Measurements from ENCODE around the gene ZPBP2. TPM values are rescaled to one million over a fixed set of nuclear protein-coding genes. Genes with fewer than 3 reads are reported as not detected.
"Not testable (repeated sequence)": the region's sequence is repeated elsewhere in the genome, so short reads cannot be mapped to it uniquely, and the experiment has no call there.

The ZPBP2 gene
- total and polyA plus RNA-seq, 4 donors: not detected

DNA sequence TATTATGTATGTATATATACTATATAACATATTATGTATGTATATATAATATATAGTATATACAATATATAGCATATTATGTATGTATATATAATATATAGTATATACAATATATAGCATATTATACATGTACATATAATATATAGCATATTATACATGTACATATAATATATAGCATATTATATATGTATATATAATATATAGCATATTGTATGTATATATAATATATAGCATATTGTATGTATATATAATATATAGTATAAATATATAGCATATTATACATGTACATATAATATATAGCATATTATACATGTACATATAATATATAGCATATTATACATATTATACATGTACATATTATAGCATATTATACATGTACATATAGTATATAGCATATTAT lies 17.8 kb upstream of the ZPBP2 start:
- not testable (repeated sequence) for H3K9me3 ChIP-seq (ENCODE audit: control insufficient read depth, insufficient read depth, low read length); DNase-seq (ENCODE audit: low read depth in 4 of 6, low spot score in 6 of 6); H3K4me1 ChIP-seq (ENCODE audit: control insufficient read depth, insufficient read depth, low read length); H3K27ac ChIP-seq (ENCODE audit: low read depth, low read length); H3K4me3 ChIP-seq (ENCODE audit: low read depth, low read length); H3K27me3 ChIP-seq (ENCODE audit: control insufficient read depth, insufficient read depth, low read length); H3K36me3 ChIP-seq (ENCODE audit: control insufficient read depth, insufficient read depth, low read length)

DNA sequence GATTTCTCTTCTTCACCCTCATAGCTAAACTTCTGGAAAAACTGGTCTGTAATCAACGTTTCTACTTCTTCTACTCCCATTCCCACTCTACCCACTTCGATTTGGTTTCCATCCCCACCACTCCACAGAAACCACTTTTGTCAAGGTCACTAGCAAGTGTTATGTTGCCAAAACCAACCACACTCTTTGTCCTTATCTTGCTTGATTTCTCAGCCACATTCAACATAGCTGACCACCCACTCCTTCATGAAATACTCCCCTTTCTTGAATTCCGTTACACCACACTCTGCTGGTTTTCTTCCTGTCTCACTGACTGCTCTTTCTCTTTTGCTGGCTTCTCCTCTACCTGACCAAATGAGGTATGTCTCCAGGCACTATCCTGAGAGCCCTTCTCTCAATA lies 15.8 kb upstream of the ZPBP2 start:
- Histone ChIP-seq H3K9me3 (ENCODE audit: control insufficient read depth, insufficient read depth, low read length) (no peaks in the 10 kb centered on the region), H3K4me1 (ENCODE audit: control insufficient read depth, insufficient read depth, low read length) (no peaks in the 10 kb centered on the region), H3K27me3 (ENCODE audit: control insufficient read depth, insufficient read depth, low read length) (peaks cover 3% of the 10 kb centered on the region), H3K27ac (ENCODE audit: low read depth, low read length) (no peak overlapping the region), H3K36me3 (ENCODE audit: control insufficient read depth, insufficient read depth, low read length) (no peaks in the 10 kb centered on the region), H3K4me3 (ENCODE audit: low read depth, low read length) (no peak overlapping the region)
- WGBS (ENCODE audit: insufficient coverage): 72% methylated on average over 3 of the region's 3 CpGs
- DNase-seq (ENCODE audit: low read depth in 4 of 6, low spot score in 6 of 6): no peak

DNA sequence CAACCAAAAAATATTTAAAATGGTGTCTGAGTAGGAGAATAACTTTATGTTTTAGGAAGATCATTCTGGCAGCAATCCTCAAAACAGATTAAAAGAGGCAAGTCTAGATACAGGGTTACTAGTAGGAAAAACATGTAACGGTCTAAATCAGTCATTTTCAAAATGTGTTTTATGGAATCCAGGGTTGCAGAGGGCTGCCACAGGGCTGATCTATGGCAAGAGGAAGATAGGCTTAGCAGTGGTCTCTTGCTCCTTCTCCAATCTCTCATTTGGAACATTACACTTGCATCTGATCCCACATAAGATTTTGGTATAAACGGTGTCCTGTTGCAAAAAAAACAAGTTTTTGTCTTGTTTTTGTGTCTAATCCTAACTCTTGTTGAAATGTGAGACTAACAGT lies 13.1 kb upstream of the ZPBP2 start:
- no peaks in the 10 kb centered on the region for H3K4me1 ChIP-seq (ENCODE audit: control insufficient read depth, insufficient read depth, low read length)
- DNase-seq (ENCODE audit: low read depth in 4 of 6, low spot score in 6 of 6): no peak
- H3K9me3 ChIP-seq (ENCODE audit: control insufficient read depth, insufficient read depth, low read length): no peaks in the 10 kb centered on the region
- no peak overlapping the region for H3K4me3 ChIP-seq (ENCODE audit: low read depth, low read length)
- H3K27me3 ChIP-seq (ENCODE audit: control insufficient read depth, insufficient read depth, low read length): no peaks in the 10 kb centered on the region
- no peak overlapping the region for H3K27ac ChIP-seq (ENCODE audit: low read depth, low read length)
- 100% methylated on average over 1 of the region's 2 CpGs for WGBS (ENCODE audit: insufficient coverage)
- no peaks in the 10 kb centered on the region for H3K36me3 ChIP-seq (ENCODE audit: control insufficient read depth, insufficient read depth, low read length)

GRCh38 chr17:39855911-39856649 lies 11.9 kb upstream of the ZPBP2 start:
- H3K4me3 ChIP-seq (ENCODE audit: low read depth, low read length); H3K27me3 ChIP-seq (ENCODE audit: control insufficient read depth, insufficient read depth, low read length); H3K27ac ChIP-seq (ENCODE audit: low read depth, low read length); H3K36me3 ChIP-seq (ENCODE audit: control insufficient read depth, insufficient read depth, low read length); H3K4me1 ChIP-seq (ENCODE audit: control insufficient read depth, insufficient read depth, low read length); H3K9me3 ChIP-seq (ENCODE audit: control insufficient read depth, insufficient read depth, low read length); DNase-seq (ENCODE audit: low read depth in 4 of 6, low spot score in 6 of 6): not testable (repeated sequence)
- WGBS (ENCODE audit: insufficient coverage): no CpG with 5 or more reads among the region's 9 CpGs

- no peaks in the 10 kb centered on the region for H3K36me3 ChIP-seq (ENCODE audit: control insufficient read depth, insufficient read depth, low read length)
- 90% methylated on average over 4 of the region's 5 CpGs for WGBS (ENCODE audit: insufficient coverage)
- DNase-seq (ENCODE audit: low read depth in 4 of 6, low spot score in 6 of 6): no peak
- peaks cover 46% of the 10 kb centered on the region for H3K27me3 ChIP-seq (ENCODE audit: control insufficient read depth, insufficient read depth, low read length)
- no peak overlapping the region for H3K27ac ChIP-seq (ENCODE audit: low read depth, low read length)
- no peaks in the 10 kb centered on the region for H3K9me3 ChIP-seq (ENCODE audit: control insufficient read depth, insufficient read depth, low read length)
- H3K4me1 ChIP-seq (ENCODE audit: control insufficient read depth, insufficient read depth, low read length): peaks cover 3% of the 10 kb centered on the region
- no peak overlapping the region for H3K4me3 ChIP-seq (ENCODE audit: low read depth, low read length)
Observed at GRCh38 chr17:39861235-39861634, 6.8 kb upstream of the ZPBP2 start.

DNA sequence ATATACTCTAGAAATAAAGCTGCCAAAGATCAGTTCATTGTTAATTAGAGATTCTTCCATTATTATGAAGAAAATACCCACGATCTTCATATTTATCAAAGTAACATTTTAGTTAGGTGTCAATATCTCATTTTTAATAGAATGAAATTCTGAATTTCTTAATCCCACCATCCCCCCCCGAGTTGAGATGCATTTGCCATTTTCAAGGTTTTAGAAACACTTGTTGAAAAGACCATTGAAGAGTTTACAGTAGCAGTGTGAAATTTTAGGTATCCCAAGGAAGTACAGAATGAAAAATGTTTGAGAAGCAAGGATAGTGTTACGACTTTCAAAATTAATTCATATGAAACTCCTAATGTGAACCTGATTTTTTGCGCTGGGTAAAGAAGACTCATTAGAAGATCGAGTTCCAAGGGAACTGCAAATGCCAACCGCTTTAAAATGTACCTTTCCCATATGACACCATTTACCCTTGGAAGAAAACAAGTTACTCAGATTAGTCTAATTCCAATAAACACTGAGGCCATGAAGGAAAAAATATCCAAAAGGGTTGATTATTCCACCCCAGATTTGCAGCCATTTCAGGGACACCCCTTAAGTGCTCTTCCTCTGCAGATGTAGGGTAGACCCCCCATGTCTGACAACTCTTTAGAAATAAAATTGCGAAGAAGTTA lies 4.6 kb upstream of the ZPBP2 start:
- DNase-seq (ENCODE audit: low read depth in 4 of 6, low spot score in 6 of 6): no peak
- 66% methylated on average over 4 of the region's 7 CpGs for WGBS (ENCODE audit: insufficient coverage)
- Histone ChIP-seq H3K27me3 (ENCODE audit: control insufficient read depth, insufficient read depth, low read length) (peaks cover 63% of the 10 kb centered on the region), H3K27ac (ENCODE audit: low read depth, low read length) (no peak overlapping the region), H3K4me3 (ENCODE audit: low read depth, low read length) (no peak overlapping the region), H3K9me3 (ENCODE audit: control insufficient read depth, insufficient read depth, low read length) (peaks cover 2% of the 10 kb centered on the region), H3K36me3 (ENCODE audit: control insufficient read depth, insufficient read depth, low read length) (no peaks in the 10 kb centered on the region), H3K4me1 (ENCODE audit: control insufficient read depth, insufficient read depth, low read length) (peaks cover 10% of the 10 kb centered on the region)

- WGBS (ENCODE audit: insufficient coverage): 1% methylated on average over 46 of the region's 50 CpGs
- Histone ChIP-seq H3K27ac (ENCODE audit: low read depth, low read length) (no peak within 1 kb of the TSS), H3K27me3 (ENCODE audit: control insufficient read depth, insufficient read depth, low read length) (peaks cover 69% of the 10 kb centered on the region), H3K9me3 (ENCODE audit: control insufficient read depth, insufficient read depth, low read length) (peaks cover 2% of the 10 kb centered on the region), H3K36me3 (ENCODE audit: control insufficient read depth, insufficient read depth, low read length) (no peaks in the 10 kb centered on the region), H3K4me3 (ENCODE audit: low read depth, low read length) (no peak within 1 kb of the TSS), H3K4me1 (ENCODE audit: control insufficient read depth, insufficient read depth, low read length) (peaks cover 10% of the 10 kb centered on the region)
- DNase-seq (ENCODE audit: low read depth in 4 of 6, low spot score in 6 of 6): peak in 4 of 6 donors; percentile 2 to 53 (median 22)
Observed at GRCh38 chr17:39863918-39864746, 3.9 kb upstream of the ZPBP2 start, which contains the start of gene IKZF3. IKZF3 (minus strand) TSS chr17:39864312; CDS start chr17:39864126, 186 bp downstream.

- no CpG with 5 or more reads among the region's 8 CpGs for WGBS (ENCODE audit: insufficient coverage)
- Histone ChIP-seq H3K9me3 (ENCODE audit: control insufficient read depth, insufficient read depth, low read length) (peaks cover 2% of the 10 kb centered on the region), H3K27me3 (ENCODE audit: control insufficient read depth, insufficient read depth, low read length) (peaks cover 62% of the 10 kb centered on the region)
Observed at GRCh38 chr17:39866013-39866730, 1.8 kb upstream of the ZPBP2 start.

More at GRCh38 chr17:39866013-39866730, 1.8 kb upstream of the ZPBP2 start:
- DNase-seq (ENCODE audit: low read depth in 4 of 6, low spot score in 6 of 6): no peak
- Histone ChIP-seq H3K36me3 (ENCODE audit: control insufficient read depth, insufficient read depth, low read length) (no peaks in the 10 kb centered on the region), H3K27ac (ENCODE audit: low read depth, low read length) (no peak overlapping the region), H3K4me3 (ENCODE audit: low read depth, low read length) (no peak overlapping the region), H3K4me1 (ENCODE audit: control insufficient read depth, insufficient read depth, low read length) (peaks cover 10% of the 10 kb centered on the region)

All from spinal cord (tissue), 10 donors.